TTC549 (cell line): Measurements from ENCODE around the gene GLYATL2.

Experiments
- FAIRE-seq: peaks from 2 replicates; lab custom pipeline; 2012; peaks lifted over from hg19 to GRCh38; lab: Jason Lieb, UNC

Gene GLYATL2

DNA sequence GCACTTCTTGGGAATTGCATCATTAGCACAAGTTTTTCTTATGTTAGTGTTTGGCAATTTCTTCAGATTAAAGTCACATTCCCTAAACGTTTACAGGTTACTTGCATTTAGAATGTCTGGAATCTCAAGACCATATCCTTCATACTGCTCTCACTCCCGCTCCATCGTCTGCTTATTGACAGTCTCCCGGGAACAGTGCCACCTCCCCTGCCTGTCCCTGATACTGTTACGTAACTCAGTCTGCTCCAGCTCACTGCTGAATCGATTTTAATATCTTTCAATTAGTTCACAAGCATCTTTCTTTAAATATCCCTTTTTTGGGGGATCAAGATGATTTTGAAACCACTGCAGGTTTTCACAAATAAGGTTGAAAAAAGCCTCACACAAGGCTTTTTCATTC is 48.2 kb downstream of the GLYATL2 start:
- FAIRE-seq, result no peak

DNA sequence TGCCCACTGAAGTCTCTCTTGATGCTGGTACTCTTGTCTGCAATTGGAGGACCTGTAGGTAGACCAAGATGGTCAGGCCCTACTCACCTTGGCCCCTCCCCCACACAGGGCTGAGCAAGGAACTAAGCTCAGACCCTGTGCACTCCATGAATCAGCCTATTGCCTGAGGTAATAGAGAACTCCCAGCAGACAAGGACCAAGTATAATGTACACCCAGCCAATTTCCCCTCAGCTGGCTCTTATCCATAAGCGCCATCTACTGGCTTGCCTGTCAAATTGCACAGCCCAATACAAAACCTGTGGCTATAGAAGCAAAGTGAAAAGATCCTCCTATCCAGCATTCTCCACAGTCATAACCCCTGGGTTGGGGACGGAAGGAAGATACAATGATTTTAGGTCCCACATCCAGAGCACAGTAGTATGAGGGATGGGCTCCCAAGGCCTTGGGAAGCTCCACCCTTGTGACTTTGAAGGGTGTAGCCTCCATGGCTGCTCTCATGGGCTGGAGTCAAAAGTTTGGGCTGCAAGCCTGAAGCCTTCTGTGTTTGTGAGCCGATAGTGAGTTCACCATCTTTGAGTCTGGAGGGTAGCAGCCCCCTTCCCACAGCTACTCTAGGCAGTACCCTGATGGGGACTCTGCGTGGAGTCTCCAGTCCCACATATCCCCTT is 56.0 kb downstream of the GLYATL2 start:
- peak; percentile 20 for FAIRE-seq

DNA sequence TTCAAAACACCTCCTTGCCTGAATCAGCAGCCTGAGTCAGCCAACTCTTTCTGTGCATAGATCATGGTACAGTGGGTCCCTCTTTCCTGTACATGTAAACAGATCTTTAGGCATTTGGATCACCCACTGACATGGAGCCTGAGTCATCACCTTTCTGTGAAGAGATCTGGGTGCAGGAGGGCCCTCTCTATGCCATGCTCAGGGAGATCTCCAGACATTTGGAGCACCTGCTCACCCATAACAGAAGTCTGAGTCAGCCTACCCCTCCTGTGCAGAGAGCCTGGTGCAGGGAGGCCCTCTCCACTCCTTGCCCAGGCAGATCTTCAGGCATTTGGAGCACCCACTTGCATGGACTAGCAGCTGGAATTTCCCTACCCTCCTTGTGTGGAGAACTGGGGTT is 56.6 kb downstream of the GLYATL2 start:
- no peak for FAIRE-seq

DNA sequence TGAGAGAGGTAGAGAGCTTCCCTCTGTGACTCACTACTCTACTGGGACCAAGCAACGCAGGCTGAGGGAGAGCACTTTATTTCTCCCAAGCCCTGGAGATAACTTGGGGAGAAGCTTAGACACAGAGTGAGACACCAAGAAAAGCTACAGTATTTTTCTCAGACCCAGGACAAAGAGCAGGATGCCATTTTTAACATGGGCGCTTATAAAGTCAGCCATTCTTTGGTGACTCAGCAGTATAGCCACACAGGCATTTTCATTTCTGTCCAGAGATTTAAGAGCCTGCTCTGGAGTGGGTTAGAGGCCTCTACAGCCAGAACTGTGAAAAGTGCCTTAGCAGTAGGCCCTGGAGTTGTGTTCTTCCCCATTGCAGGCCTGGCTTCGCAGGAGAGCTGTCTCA is 57.8 kb downstream of the GLYATL2 start:
- FAIRE-seq, result no peak

DNA sequence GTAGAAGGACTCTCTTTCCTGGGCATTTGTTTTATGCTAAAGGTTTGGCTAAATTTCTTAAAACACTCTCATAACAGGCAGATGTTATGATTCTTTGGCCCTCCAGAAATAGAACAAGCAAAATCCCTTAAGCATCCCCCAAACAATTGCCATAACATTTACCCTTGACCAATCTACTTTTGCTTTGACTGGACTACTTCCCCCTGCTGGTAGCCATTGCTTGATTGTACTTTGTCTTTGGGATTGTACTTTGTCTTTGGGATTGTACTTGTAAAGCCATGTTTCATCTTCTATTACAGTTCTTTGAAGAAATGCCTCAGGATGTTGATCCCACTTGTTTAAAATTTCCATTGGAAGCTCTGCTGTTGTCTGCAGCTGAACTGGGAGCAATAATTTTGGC is 59.5 kb downstream of the GLYATL2 start:
- no peak for FAIRE-seq
